Measurements from ENCODE around the gene MIS18BP1. TPM values are rescaled to one million over a fixed set of nuclear protein-coding genes. Genes with fewer than 3 reads are reported as not detected.
"Not testable (repeated sequence)": the region's sequence is repeated elsewhere in the genome, so short reads cannot be mapped to it uniquely, and the experiment has no call there.

MIS18BP1 gene
- total RNA-seq (2022) (31.4 and 38.4 TPM in 2 replicates), Bru-seq, nascent RNA (percentile 86 among the genes with signal in this experiment), BruChase-seq, experiment 1, labeled RNA remaining after a 2-hour chase (percentile 86 among the genes with signal in this experiment), BruChase-seq, experiment 2, labeled RNA remaining after a 6-hour chase (percentile 80 among the genes with signal in this experiment)
- long read RNA-seq, full-length matches to known transcripts, result 18 of 33 reads
- long read RNA-seq, partial matches to known transcripts, result 7 of 33 reads
- long read RNA-seq, other reads (novel, unspliced or antisense), result 8 of 33 reads

DNA sequence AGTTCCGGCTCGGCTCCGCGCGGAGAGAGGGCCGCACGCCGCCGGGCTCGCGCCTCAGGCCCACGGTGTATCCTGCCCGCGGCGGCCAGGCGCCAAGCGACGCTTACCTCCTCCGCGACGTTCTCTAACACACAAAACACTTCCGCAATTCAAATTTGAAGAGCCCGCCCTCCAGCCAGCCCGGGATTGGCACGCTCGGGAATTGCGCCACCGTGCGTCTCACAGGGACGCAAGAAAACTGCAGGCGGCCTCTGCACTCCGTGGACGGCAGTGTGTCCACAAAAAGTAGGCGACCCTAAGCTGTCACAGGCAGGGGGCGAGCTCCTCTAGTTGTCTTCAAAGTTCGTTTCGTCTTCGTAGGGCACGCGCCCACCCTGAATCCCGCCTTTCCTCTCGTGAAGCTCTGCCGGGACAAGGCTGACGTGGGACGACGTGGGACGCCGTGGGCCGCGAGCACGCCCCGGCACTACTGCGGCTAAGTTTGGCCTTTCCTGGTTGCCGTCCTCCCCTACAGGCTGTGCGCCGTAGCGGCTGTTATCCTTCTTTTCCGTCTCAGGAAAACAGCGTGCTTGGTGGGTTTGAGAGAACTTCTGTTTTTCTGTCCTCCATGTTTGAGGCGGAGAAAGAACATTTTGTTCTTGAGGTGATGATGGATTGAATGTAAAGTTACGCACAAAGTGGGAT lies at the start of gene MIS18BP1:
Gene MIS18BP1, minus strand, starts transcription at position 133 of the 684 bp plus-strand sequence. CDS start 5,916 bp downstream, outside the sequence.
- Histone ChIP-seq H3K27me3 (replicated peaks; ENCODE audit: control insufficient read depth, insufficient read depth, low read length) (no peaks in the 10 kb centered on the region), H3K9me3 (peaks cover 3% of the 10 kb centered on the region), H3K36me3 (ENCODE audit: control insufficient read depth, insufficient read depth, low read length) (no peaks in the 10 kb centered on the region), H3K4me1 (no peaks in the 10 kb centered on the region), H3K4me3 (ENCODE audit: low read depth, low read length) (peak within 1 kb of the TSS; percentile 77)
- no peaks in the 10 kb centered on the region for H3K27me3 Mint-ChIP-seq (ENCODE audit: insufficient read depth, unreplicated experiment)
- no peaks in the 10 kb centered on the region for H3K4me1 Mint-ChIP-seq (ENCODE audit: low read depth, unreplicated experiment)
- peaks cover 14% of the 10 kb centered on the region for H3K9me3 Mint-ChIP-seq (ENCODE audit: unreplicated experiment)
- H3K4me3 Mint-ChIP-seq (ENCODE audit: unreplicated experiment), result peak within 1 kb of the TSS; percentile 86
- no TSS peak for BruUV-seq (replicated peaks)
- ChIA-PET POLR2A (interaction anchor here (0.6 to 1.0 kb wide), 3 partner anchors 116 to 292 kb away, joined by 3 read pairs; partner anchors contain the start of gene KLHL28), CTCF (interaction anchor here (0.5 to 1.5 kb wide), 4 partner anchors 15 to 117 kb away, joined by 3 to 15 read pairs (median 4); partner anchors contain the start of gene FANCM)
- intact Hi-C loops (cut with micrococcal nuclease; ENCODE audit: unreplicated experiment), result loop anchor here (1.0 to 5.0 kb wide), 7 partner anchors 16 to 356 kb away; partner anchors contain the start of genes FKBP3, KLHL28 and TOGARAM1
- H3K27ac Mint-ChIP-seq (ENCODE audit: unreplicated experiment), result peak within 1 kb of the TSS; percentile 96
- peak; percentile 97 for DNase-seq
- TF ChIP-seq, protein P1, sequence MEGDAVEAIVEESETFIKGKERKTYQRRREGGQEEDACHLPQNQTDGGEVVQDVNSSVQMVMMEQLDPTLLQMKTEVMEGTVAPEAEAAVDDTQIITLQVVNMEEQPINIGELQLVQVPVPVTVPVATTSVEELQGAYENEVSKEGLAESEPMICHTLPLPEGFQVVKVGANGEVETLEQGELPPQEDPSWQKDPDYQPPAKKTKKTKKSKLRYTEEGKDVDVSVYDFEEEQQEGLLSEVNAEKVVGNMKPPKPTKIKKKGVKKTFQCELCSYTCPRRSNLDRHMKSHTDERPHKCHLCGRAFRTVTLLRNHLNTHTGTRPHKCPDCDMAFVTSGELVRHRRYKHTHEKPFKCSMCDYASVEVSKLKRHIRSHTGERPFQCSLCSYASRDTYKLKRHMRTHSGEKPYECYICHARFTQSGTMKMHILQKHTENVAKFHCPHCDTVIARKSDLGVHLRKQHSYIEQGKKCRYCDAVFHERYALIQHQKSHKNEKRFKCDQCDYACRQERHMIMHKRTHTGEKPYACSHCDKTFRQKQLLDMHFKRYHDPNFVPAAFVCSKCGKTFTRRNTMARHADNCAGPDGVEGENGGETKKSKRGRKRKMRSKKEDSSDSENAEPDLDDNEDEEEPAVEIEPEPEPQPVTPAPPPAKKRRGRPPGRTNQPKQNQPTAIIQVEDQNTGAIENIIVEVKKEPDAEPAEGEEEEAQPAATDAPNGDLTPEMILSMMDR (IDR thresholded peaks at IDR 0.05; ENCODE audit: insufficient read depth in 1 of 2, low read depth in 1 of 2, low read length in 1 of 2, severe bottlenecking in 1 of 2, unreplicated experiment in 1 of 2), result peak; percentile 49 to 82
- H3K36me3 Mint-ChIP-seq (ENCODE audit: insufficient read depth, unreplicated experiment), result peaks cover 9% of the 10 kb centered on the region

DNA sequence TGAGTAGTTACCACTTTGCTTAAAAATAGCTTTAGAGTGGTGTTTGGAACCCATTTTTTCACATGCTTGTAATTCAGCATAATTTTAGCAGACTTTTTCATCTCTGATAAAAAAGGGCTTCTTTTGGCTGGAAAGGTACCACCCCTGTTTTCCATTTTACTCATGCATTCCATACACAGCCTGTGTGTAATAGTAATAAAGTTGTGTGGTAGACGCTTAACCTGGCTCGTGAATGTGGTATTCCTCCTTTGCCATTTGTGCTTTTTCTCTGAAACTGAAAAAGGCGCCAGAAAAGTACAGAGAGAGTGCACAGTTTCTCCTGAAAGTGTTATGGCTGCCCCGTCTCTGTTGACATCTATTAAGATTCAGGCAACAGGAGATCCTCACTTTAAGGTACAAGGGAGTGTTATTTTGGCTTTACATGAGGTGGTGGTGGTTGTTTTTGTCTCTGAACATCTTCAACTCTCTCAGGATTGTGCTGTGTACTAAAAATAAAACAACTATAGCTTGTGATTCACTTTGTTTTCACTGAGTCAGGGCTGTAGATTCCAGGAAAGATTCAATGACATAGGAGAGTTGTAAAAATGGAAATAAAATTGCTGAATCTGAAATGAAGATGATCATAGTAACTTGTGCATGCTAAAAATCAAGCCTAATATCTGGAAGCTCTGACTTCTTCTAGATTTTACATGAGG lies 45.6 kb upstream of the MIS18BP1 start:
- POLR2A ChIA-PET, result no interaction called here
- DNase-seq, result no peak
- H3K4me3 ChIP-seq (ENCODE audit: low read depth, low read length), result no peak overlapping the region
- no peaks in the 10 kb centered on the region for H3K9me3 ChIP-seq
- CTCF ChIA-PET, result no interaction called here
- no peak overlapping the region for H3K27ac Mint-ChIP-seq (ENCODE audit: unreplicated experiment)
- TF ChIP-seq, protein P1 (IDR thresholded peaks at IDR 0.05; ENCODE audit: insufficient read depth in 1 of 2, low read depth in 1 of 2, low read length in 1 of 2, severe bottlenecking in 1 of 2, unreplicated experiment in 1 of 2), result no peak
- no TSS peak for BruUV-seq (replicated peaks)
- H3K27me3 ChIP-seq (replicated peaks; ENCODE audit: control insufficient read depth, insufficient read depth, low read length), result no peaks in the 10 kb centered on the region
- H3K4me1 ChIP-seq, result no peaks in the 10 kb centered on the region
- no peaks in the 10 kb centered on the region for H3K36me3 ChIP-seq (ENCODE audit: control insufficient read depth, insufficient read depth, low read length)
- H3K36me3 Mint-ChIP-seq (ENCODE audit: insufficient read depth, unreplicated experiment), result no peaks in the 10 kb centered on the region
- no peak overlapping the region for H3K4me3 Mint-ChIP-seq (ENCODE audit: unreplicated experiment)
- H3K27me3 Mint-ChIP-seq (ENCODE audit: insufficient read depth, unreplicated experiment), result peaks cover under 1% of the 10 kb centered on the region
- no peaks in the 10 kb centered on the region for H3K4me1 Mint-ChIP-seq (ENCODE audit: low read depth, unreplicated experiment)
- intact Hi-C loops (cut with micrococcal nuclease; ENCODE audit: unreplicated experiment), result no loop called here
- H3K9me3 Mint-ChIP-seq (ENCODE audit: unreplicated experiment), result no peaks in the 10 kb centered on the region

DNA sequence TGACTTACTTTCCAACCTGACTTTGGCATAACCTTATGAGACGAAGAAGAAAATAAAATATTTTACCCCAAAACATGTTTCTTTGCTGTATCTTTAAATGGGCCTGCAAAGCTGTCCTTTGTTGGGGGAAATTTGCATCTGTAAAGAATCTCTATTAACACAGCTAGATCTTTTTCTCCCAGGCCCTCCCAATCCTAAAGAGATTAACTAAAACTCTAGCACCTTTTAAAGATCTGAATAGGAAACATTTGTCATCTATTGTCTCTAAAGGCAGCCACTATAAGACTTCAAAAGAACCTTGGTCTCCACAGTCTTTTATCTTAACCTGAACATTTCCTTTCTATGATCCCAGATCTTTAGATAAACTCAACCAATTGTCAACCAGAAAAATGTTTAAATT lies 41.8 kb upstream of the MIS18BP1 start:
- H3K4me1 Mint-ChIP-seq (ENCODE audit: low read depth, unreplicated experiment); intact Hi-C loops (cut with micrococcal nuclease; ENCODE audit: unreplicated experiment); H3K4me3 ChIP-seq (ENCODE audit: low read depth, low read length); DNase-seq; H3K27me3 Mint-ChIP-seq (ENCODE audit: insufficient read depth, unreplicated experiment); H3K9me3 Mint-ChIP-seq (ENCODE audit: unreplicated experiment); POLR2A ChIA-PET; H3K27me3 ChIP-seq (replicated peaks; ENCODE audit: control insufficient read depth, insufficient read depth, low read length); H3K36me3 ChIP-seq (ENCODE audit: control insufficient read depth, insufficient read depth, low read length); H3K36me3 Mint-ChIP-seq (ENCODE audit: insufficient read depth, unreplicated experiment); H3K27ac Mint-ChIP-seq (ENCODE audit: unreplicated experiment); H3K4me1 ChIP-seq; H3K4me3 Mint-ChIP-seq (ENCODE audit: unreplicated experiment); H3K9me3 ChIP-seq; BruUV-seq (replicated peaks): not testable (repeated sequence)
- CTCF ChIA-PET, result interaction anchor here (0.6 kb wide), 1 partner anchor 38 kb away, joined by 3 read pairs; no protein-coding TSS in a partner anchor
